Smooth muscle cell (in vitro differentiated cells): ENCODE results near the gene RPTN. TPM values are rescaled to one million over a fixed set of nuclear protein-coding genes. Genes with fewer than 3 reads are reported as not detected.

Source experiments
- DNase-seq: peaks from one replicate; lab custom pipeline; 2025; ENCODE audit not compliant: unreplicated experiment; lab: John Stamatoyannopoulos, UW
- H2AFZ ChIP-seq: fragments of 200-600 bp; sonication (generic); 2 replicates; pipeline ENCODE4 v1.6.0; 2016; ENCODE audit warnings: antibody characterized with exemption, low read depth, mild to moderate bottlenecking
- H3F3A ChIP-seq: fragments of 200-600 bp; sonication (generic); 2 replicates; pipeline ENCODE4 v1.6.0; 2017; ENCODE audit warnings: antibody characterized with exemption, low read depth
- H3K27ac ChIP-seq: fragments of 200-600 bp; sonication (generic); 2 replicates; pipeline ENCODE4 v1.5.1; 2016; ENCODE audit warnings: low read depth, mild to moderate bottlenecking
- H3K27me3 ChIP-seq: fragments of 200-600 bp; sonication (generic); 2 replicates; pipeline ENCODE4 v1.6.1; 2016; ENCODE audit warnings: low read depth, mild to moderate bottlenecking
- H3K36me3 ChIP-seq: fragments of 200-600 bp; sonication (generic); 2 replicates; pipeline ENCODE4 v1.5.1; 2016; ENCODE audit warnings: low read depth
- H3K4me1 ChIP-seq: fragments of 200-600 bp; sonication (generic); 2 replicates; pipeline ENCODE4 v1.5.1; 2016; ENCODE audit warnings: low read depth
- H3K4me2 ChIP-seq: fragments of 200-600 bp; sonication (generic); 2 replicates; pipeline ENCODE4 v1.6.0; 2016; ENCODE audit warnings: mild to moderate bottlenecking
- H3K4me3 ChIP-seq: fragments of 200-600 bp; sonication (generic); 2 replicates; pipeline ENCODE4 v1.5.1; 2016; ENCODE audit warnings: mild to moderate bottlenecking
- H3K79me2 ChIP-seq: fragments of 200-600 bp; sonication (generic); 2 replicates; pipeline ENCODE4 v1.6.0; 2016; ENCODE audit warnings: low read depth, mild to moderate bottlenecking
- H3K9ac ChIP-seq: fragments of 200-600 bp; sonication (generic); 2 replicates; pipeline ENCODE4 v1.6.0; 2016; ENCODE audit warnings: low read depth
- H3K9me3 ChIP-seq: fragments of 200-600 bp; sonication (generic); replicated peaks from 2 replicates; pipeline ENCODE4 v1.5.1; 2016; ENCODE audit warnings: low read depth
- H4K20me1 ChIP-seq: fragments of 200-600 bp; sonication (generic); 2 replicates; pipeline ENCODE4 v1.6.0; 2016; ENCODE audit warnings: low read depth
- WGBS: methylation state at CpG from one replicate; pipeline ENCODE4 v1.1.7; 2016; ENCODE audit warnings: low lambda C conversion rate; 5-methylcytosine and 5-hydroxymethylcytosine counted together
- polyA plus RNA-seq: library from polyadenylated mRNA; unstranded; fragments of >200 nt; fragmentation: Nextera tagmentation; extraction: Ambion mirVana; gene quantifications from 2 replicates; pipeline ENCODE4 v1.2.1, GENCODE V29; 2016
- total RNA-seq: library from RNA; depleted of rRNA; stranded (reverse); fragments of >200 nt; gene quantifications from 2 replicates; pipeline ENCODE4 v1.2.3, GENCODE V29; 2014
- TF ChIP-seq, protein P1 (sequence below): fragments of 200-600 bp; sonication (generic); IDR thresholded peaks from 2 replicates; pipeline ENCODE4 v1.5.1; 2017; ENCODE audit warnings: borderline replicate concordance, mild to moderate bottlenecking, antibody characterized with exemption; ENCODE audit not compliant: insufficient read depth, poor library complexity, severe bottlenecking

Gene RPTN
- total and polyA plus RNA-seq, 2 experiments from 2014 or later = not detected

DNA sequence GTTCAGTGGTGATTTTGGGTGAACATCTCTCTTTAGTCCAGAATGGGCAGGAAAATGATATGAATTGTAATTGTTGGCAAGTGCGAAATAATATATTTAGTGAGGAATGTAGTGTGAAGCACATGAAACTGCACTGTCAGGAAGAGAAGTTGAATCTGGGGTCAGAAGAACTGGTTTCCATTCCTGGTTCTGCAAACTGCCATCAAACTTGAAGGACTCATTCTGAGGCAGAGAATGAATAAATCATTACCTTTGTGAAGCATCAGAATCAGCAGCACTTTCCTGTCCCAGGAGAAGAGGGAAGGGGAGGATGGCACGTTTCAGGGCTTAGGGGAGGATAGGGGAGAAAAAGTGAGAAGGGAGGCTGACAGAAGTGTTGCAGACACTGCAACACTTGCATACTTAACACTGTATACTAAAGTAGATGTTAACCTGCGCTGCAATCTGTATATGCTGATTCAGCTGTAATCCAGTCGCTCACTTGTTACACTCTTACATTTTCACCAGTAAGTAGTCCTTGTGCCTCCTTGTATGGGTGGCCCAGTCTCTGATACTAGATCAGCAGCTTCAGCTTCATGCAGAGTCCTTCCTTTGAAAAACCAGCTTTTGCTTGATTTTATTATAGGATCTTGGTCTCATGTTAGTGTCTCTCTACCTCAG, 10.5 kb upstream of the RPTN start:
- no peak overlapping the region for H3K27ac ChIP-seq
- no peaks in the 10 kb centered on the region for H3K27me3 ChIP-seq
- H3K4me2 ChIP-seq = no peak overlapping the region
- H3K9ac ChIP-seq = no peak overlapping the region
- 56% methylated on average over 4 of the region's 4 CpGs for WGBS
- no peak overlapping the region for H2AFZ ChIP-seq
- no peaks in the 10 kb centered on the region for H3K36me3 ChIP-seq
- no peak overlapping the region for H3K4me3 ChIP-seq
- no peaks in the 10 kb centered on the region for H3F3A ChIP-seq
- TF ChIP-seq, protein P1, sequence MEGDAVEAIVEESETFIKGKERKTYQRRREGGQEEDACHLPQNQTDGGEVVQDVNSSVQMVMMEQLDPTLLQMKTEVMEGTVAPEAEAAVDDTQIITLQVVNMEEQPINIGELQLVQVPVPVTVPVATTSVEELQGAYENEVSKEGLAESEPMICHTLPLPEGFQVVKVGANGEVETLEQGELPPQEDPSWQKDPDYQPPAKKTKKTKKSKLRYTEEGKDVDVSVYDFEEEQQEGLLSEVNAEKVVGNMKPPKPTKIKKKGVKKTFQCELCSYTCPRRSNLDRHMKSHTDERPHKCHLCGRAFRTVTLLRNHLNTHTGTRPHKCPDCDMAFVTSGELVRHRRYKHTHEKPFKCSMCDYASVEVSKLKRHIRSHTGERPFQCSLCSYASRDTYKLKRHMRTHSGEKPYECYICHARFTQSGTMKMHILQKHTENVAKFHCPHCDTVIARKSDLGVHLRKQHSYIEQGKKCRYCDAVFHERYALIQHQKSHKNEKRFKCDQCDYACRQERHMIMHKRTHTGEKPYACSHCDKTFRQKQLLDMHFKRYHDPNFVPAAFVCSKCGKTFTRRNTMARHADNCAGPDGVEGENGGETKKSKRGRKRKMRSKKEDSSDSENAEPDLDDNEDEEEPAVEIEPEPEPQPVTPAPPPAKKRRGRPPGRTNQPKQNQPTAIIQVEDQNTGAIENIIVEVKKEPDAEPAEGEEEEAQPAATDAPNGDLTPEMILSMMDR = no peak
- no peaks in the 10 kb centered on the region for H3K9me3 ChIP-seq
- no peak for DNase-seq
- H3K4me1 ChIP-seq = no peaks in the 10 kb centered on the region
- H3K79me2 ChIP-seq = no peaks in the 10 kb centered on the region
- H4K20me1 ChIP-seq = no peaks in the 10 kb centered on the region

DNA sequence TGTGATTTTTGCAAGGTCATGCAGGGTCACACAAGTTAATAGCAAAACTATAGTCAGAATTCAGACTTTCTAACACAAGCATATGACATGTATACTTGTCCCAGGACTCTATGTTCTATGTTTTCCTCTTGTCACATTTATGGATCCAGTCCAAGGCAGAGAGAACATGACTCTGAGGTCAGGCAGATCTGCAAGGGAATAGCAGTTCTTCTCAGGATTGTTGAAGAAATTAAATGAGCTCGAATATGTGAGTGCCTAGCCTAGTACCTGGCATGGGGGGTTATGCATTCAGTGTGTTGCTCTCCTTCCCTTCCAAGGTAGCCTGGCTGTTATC, 9.5 kb upstream of the RPTN start:
- TF ChIP-seq, protein P1 = no peak
- Histone ChIP-seq H3K27me3 (no peaks in the 10 kb centered on the region), H2AFZ (no peak overlapping the region), H3K79me2 (no peaks in the 10 kb centered on the region), H3K4me3 (no peak overlapping the region), H3K27ac (no peak overlapping the region), H3K4me1 (no peaks in the 10 kb centered on the region), H4K20me1 (no peaks in the 10 kb centered on the region), H3F3A (no peaks in the 10 kb centered on the region), H3K36me3 (no peaks in the 10 kb centered on the region), H3K9ac (no peak overlapping the region), H3K9me3 (no peaks in the 10 kb centered on the region), H3K4me2 (no peak overlapping the region)
- no peak for DNase-seq
- 42% methylated on average over 1 of the region's 1 CpG for WGBS

DNA sequence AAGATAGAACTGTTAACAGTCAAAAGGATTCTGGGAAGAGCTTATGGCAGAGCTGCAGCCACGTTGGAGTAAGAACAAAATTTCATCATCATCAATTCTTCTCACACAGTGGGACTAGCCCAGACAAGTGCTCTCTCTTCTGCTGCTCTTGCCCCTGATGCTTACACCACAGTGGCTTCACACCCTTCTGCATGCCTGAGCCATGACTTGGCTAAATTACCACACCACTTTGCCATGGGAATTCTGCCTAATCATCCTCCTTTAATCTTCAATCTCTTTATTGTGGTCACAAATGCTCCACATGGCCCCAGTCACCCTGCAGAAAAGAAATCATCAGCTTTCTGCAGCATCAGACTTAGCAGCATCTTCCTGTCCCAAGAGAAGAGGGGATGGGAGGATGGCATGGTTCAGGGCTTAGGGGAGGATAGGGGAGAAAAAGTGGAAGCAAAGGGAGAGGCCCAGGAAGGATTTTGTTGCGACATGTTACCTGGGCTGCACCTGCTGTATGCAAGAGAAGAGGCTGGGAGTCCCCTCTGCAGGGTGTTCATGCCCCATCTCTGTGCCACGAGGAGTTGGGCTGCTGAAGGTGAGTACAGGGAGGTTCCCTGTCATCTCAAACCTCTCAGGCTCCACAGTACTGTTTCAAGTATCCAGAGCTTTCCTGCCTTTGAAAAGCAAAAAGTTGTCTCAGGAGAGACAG, 9.0 kb upstream of the RPTN start:
- H3K9ac ChIP-seq = no peak overlapping the region
- no peak overlapping the region for H2AFZ ChIP-seq
- whole genome bisulfite sequencing = 36% methylated on average over 3 of the region's 3 CpGs
- no peaks in the 10 kb centered on the region for H3F3A ChIP-seq
- no peak overlapping the region for H3K4me3 ChIP-seq
- no peak overlapping the region for H3K27ac ChIP-seq
- no peaks in the 10 kb centered on the region for H3K79me2 ChIP-seq
- no peaks in the 10 kb centered on the region for H3K9me3 ChIP-seq
- TF ChIP-seq, protein P1 = no peak
- no peaks in the 10 kb centered on the region for H4K20me1 ChIP-seq
- H3K27me3 ChIP-seq = no peaks in the 10 kb centered on the region
- H3K4me2 ChIP-seq = no peak overlapping the region
- H3K36me3 ChIP-seq = no peaks in the 10 kb centered on the region
- H3K4me1 ChIP-seq = no peaks in the 10 kb centered on the region
- no peak for DNase-seq

DNA sequence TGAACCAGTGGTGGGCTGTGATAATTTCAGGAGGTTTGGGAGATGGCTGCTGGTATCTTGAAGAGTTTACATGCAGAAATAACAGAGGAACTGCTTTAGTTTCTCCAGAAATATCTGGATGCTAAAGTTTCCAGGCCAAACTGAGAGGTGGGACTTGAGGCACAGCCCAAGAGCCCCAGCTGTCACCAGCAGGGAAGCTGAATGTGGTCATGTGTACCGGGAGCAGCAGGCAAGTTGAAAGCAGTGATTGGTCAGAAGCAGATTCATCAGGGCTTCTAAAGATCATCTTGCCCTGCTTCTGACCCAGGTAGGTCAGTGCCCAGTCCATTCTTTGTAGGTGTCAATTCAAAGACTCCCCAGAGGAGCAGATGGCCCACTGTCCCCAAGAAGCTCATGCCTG, 7.9 kb upstream of the RPTN start:
- Histone ChIP-seq H3K9ac (no peak overlapping the region), H3K9me3 (no peaks in the 10 kb centered on the region), H4K20me1 (no peaks in the 10 kb centered on the region), H3K27ac (no peak overlapping the region), H3K27me3 (no peaks in the 10 kb centered on the region), H3F3A (no peaks in the 10 kb centered on the region), H3K4me3 (no peak overlapping the region), H3K4me2 (no peak overlapping the region), H3K36me3 (no peaks in the 10 kb centered on the region), H3K79me2 (no peaks in the 10 kb centered on the region), H3K4me1 (no peaks in the 10 kb centered on the region), H2AFZ (no peak overlapping the region)
- no peak for DNase-seq
- WGBS = 22% methylated on average over 1 of the region's 1 CpG
- TF ChIP-seq, protein P1 = no peak
